ENCODE data around the gene PLEKHN1. TPM values are rescaled to one million over a fixed set of nuclear protein-coding genes. Genes with fewer than 3 reads are reported as not detected.
A peak's percentile ranks its signal among the peaks of the same experiment; 100 is the strongest.

The PLEKHN1 gene
- polyA plus RNA-seq, 1 of the 3 experiments (the other 2 are of a cell fraction) = not detected

DNA sequence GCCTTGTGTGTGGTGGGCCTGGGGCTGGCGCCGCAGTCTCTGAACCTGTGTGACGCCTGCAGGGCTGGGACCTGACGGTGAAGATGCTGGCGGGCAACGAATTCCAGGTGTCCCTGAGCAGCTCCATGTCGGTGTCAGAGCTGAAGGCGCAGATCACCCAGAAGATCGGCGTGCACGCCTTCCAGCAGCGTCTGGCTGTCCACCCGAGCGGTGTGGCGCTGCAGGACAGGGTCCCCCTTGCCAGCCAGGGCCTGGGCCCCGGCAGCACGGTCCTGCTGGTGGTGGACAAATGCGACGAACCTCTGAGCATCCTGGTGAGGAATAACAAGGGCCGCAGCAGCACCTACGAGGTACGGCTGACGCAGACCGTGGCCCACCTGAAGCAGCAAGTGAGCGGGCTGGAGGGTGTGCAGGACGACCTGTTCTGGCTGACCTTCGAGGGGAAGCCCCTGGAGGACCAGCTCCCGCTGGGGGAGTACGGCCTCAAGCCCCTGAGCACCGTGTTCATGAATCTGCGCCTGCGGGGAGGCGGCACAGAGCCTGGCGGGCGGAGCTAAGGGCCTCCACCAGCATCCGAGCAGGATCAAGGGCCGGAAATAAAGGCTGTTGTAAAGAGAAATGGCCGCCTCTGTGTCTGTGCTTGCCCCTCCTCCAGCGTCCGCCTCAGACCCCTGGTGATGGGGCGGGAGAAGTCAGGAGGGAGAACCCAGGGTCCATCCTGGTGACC lies 47.8 kb downstream of the PLEKHN1 start:
- H2AFZ ChIP-seq (ENCODE audit: low read depth) = peak overlapping the region; percentile 89; the same call in 1 of the 2 replicates
- no peak overlapping the region for H3K27ac ChIP-seq (ENCODE audit: low read depth in 2 of 2, low read length in 1 of 2)
- no peak overlapping the region for H3K9ac ChIP-seq

More for the DNA sequence above, 47.8 kb downstream of the PLEKHN1 start:
- DNase-seq = no peak
- Histone ChIP-seq H3K9me3 (no peaks in the 10 kb centered on the region), H3K79me2 (ENCODE audit: insufficient read depth) (no peaks in the 10 kb centered on the region), H4K20me1 (ENCODE audit: insufficient read depth) (no peaks in the 10 kb centered on the region), H3K4me2 (peak overlapping the region; percentile 70; the same call in 1 of the 2 replicates), H3K9me2 (no peaks in the 10 kb centered on the region), H3K4me1 (ENCODE audit: control insufficient read depth in 1 of 2, insufficient read depth in 2 of 2, low read depth in 1 of 2, low read length in 1 of 2) (peaks cover 0 to 7% of the 10 kb centered on the region in 2 experiments; a peak in 1 of 4 replicates), H3F3A (replicated peaks; ENCODE audit: insufficient read depth) (no peaks in the 10 kb centered on the region), H3K4me3 (ENCODE audit: low read depth in 2 of 2, low read length in 1 of 2) (peak overlapping the region in 1 of 2 experiments; percentile 45; a peak in 2 of 4 replicates), H3K27me3 (ENCODE audit: insufficient read depth) (no peaks in the 10 kb centered on the region), H3K36me3 (replicated peaks in 1 of 2; ENCODE audit: control insufficient read depth in 1 of 2, insufficient read depth in 2 of 2, low read length in 1 of 2) (no peaks in the 10 kb centered on the region)
- WGBS (ENCODE audit: low lambda C conversion rate) = 85% methylated on average over 16 of the region's 41 CpGs
- TF ChIP-seq CHD2 (IDR thresholded peaks at IDR 0.05; ENCODE audit: low read length, partially characterized antibody) (no peak), TEAD4 (IDR thresholded peaks at IDR 0.05; ENCODE audit: borderline replicate concordance, insufficient read depth) (no peak), SIN3A (IDR thresholded peaks at IDR 0.05; ENCODE audit: borderline replicate concordance, low read depth, low read length) (no peak), FOSL2 (IDR thresholded peaks at IDR 0.05; ENCODE audit: borderline replicate concordance, low read depth) (no peak), TAF1 (IDR thresholded peaks at IDR 0.05; ENCODE audit: borderline replicate concordance, low read depth, low read length) (no peak), NRF1 (IDR thresholded peaks at IDR 0.05; ENCODE audit: low read depth, low read length) (no peak), GABPA (IDR thresholded peaks at IDR 0.05; ENCODE audit: low read depth) (no peak), TCF12 (IDR thresholded peaks at IDR 0.05) (no peak), RAD21 (IDR thresholded peaks at IDR 0.05; ENCODE audit: low read length) (no peak)
- TF ChIP-seq, protein P1, sequence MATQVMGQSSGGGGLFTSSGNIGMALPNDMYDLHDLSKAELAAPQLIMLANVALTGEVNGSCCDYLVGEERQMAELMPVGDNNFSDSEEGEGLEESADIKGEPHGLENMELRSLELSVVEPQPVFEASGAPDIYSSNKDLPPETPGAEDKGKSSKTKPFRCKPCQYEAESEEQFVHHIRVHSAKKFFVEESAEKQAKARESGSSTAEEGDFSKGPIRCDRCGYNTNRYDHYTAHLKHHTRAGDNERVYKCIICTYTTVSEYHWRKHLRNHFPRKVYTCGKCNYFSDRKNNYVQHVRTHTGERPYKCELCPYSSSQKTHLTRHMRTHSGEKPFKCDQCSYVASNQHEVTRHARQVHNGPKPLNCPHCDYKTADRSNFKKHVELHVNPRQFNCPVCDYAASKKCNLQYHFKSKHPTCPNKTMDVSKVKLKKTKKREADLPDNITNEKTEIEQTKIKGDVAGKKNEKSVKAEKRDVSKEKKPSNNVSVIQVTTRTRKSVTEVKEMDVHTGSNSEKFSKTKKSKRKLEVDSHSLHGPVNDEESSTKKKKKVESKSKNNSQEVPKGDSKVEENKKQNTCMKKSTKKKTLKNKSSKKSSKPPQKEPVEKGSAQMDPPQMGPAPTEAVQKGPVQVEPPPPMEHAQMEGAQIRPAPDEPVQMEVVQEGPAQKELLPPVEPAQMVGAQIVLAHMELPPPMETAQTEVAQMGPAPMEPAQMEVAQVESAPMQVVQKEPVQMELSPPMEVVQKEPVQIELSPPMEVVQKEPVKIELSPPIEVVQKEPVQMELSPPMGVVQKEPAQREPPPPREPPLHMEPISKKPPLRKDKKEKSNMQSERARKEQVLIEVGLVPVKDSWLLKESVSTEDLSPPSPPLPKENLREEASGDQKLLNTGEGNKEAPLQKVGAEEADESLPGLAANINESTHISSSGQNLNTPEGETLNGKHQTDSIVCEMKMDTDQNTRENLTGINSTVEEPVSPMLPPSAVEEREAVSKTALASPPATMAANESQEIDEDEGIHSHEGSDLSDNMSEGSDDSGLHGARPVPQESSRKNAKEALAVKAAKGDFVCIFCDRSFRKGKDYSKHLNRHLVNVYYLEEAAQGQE (IDR thresholded peaks at IDR 0.05; ENCODE audit: low read depth, low read length) = no peak
- TF ChIP-seq, protein P2, sequence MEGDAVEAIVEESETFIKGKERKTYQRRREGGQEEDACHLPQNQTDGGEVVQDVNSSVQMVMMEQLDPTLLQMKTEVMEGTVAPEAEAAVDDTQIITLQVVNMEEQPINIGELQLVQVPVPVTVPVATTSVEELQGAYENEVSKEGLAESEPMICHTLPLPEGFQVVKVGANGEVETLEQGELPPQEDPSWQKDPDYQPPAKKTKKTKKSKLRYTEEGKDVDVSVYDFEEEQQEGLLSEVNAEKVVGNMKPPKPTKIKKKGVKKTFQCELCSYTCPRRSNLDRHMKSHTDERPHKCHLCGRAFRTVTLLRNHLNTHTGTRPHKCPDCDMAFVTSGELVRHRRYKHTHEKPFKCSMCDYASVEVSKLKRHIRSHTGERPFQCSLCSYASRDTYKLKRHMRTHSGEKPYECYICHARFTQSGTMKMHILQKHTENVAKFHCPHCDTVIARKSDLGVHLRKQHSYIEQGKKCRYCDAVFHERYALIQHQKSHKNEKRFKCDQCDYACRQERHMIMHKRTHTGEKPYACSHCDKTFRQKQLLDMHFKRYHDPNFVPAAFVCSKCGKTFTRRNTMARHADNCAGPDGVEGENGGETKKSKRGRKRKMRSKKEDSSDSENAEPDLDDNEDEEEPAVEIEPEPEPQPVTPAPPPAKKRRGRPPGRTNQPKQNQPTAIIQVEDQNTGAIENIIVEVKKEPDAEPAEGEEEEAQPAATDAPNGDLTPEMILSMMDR (IDR thresholded peaks at IDR 0.05) = no peak
- TF ChIP-seq, protein P3, sequence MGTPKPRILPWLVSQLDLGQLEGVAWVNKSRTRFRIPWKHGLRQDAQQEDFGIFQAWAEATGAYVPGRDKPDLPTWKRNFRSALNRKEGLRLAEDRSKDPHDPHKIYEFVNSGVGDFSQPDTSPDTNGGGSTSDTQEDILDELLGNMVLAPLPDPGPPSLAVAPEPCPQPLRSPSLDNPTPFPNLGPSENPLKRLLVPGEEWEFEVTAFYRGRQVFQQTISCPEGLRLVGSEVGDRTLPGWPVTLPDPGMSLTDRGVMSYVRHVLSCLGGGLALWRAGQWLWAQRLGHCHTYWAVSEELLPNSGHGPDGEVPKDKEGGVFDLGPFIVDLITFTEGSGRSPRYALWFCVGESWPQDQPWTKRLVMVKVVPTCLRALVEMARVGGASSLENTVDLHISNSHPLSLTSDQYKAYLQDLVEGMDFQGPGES (IDR thresholded peaks at IDR 0.05; ENCODE audit: low read depth, low read length) = no peak
- CTCF ChIA-PET = interaction anchor here (0.9 to 6.1 kb wide), 11 partner anchors 9 to 60 kb away, joined by 3 to 38 read pairs (median 6); no protein-coding TSS in a partner anchor
- POLR2A ChIA-PET = interaction anchor here (1.0 kb wide), 1 partner anchor 9 kb away, joined by 3 read pairs; no protein-coding TSS in a partner anchor

Data from SK-N-SH (cell line).